WERI-Rb-1 (cell line): ENCODE measurements around the gene NRGN.

Experiments used
- DNase-seq: peaks from one replicate; pipeline ENCODE4 v3.0.0-alpha.2; 2020
- H3K27ac ChIP-seq: fragments of 250-450 bp; sonication (Bioruptor Pico); 2 replicates; pipeline ENCODE4 v1.5.1; 2020; ENCODE audit warnings: mild to moderate bottlenecking, moderate library complexity
- H3K27me3 ChIP-seq: fragments of 250-450 bp; sonication (Bioruptor Pico); 2 replicates; pipeline ENCODE4 v1.5.1; 2021; ENCODE audit warnings: mild to moderate bottlenecking, low read depth, moderate library complexity; ENCODE audit not compliant: insufficient read depth, severe bottlenecking
- H3K36me3 ChIP-seq: fragments of 250-450 bp; sonication (Bioruptor Pico); 2 replicates; pipeline ENCODE4 v1.5.1; 2020; ENCODE audit warnings: mild to moderate bottlenecking, moderate library complexity
- H3K4me3 ChIP-seq: 2 replicates; pipeline ENCODE4 v1.5.1; 2011; ENCODE audit warnings: low read depth, mild to moderate bottlenecking, control low read depth, low read length
- H3K9me3 ChIP-seq: fragments of 250-450 bp; sonication (Bioruptor Pico); 2 replicates; pipeline ENCODE4 v1.5.1; 2021; ENCODE audit warnings: mild to moderate bottlenecking, moderate library complexity; ENCODE audit not compliant: severe bottlenecking
- CTCF ChIP-seq: IDR thresholded peaks from 2 replicates; pipeline ENCODE4 v1.5.1; 2011; ENCODE audit warnings: low read depth, mild to moderate bottlenecking, control low read depth, inconsistent platforms, low read length

The NRGN gene

DNA sequence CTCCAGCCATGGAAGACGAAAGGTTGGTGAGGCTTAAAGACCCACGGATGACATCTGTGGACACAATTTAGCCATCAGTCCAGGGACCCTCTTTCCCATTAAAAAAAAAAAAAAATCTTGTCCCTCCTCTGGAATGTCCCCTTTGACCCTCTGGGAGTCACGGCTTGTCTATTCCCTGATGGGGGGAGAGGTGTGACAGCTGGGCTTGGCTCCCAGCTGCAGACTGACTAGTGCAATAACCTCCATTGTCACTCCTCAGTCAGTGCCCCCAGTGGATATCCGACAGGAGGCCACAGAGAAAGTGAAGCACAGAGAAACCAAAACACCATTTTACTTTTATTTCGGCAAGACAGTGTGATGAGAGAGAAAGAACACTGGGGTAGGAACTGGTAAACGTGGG, 15.0 kb downstream of the NRGN start:
- Histone ChIP-seq H3K27me3 (no peaks in the 10 kb centered on the region), H3K36me3 (no peaks in the 10 kb centered on the region), H3K27ac (no peak overlapping the region), H3K4me3 (no peak overlapping the region), H3K9me3 (no peaks in the 10 kb centered on the region)
- no peak for TF ChIP-seq CTCF
- no peak for DNase-seq

DNA sequence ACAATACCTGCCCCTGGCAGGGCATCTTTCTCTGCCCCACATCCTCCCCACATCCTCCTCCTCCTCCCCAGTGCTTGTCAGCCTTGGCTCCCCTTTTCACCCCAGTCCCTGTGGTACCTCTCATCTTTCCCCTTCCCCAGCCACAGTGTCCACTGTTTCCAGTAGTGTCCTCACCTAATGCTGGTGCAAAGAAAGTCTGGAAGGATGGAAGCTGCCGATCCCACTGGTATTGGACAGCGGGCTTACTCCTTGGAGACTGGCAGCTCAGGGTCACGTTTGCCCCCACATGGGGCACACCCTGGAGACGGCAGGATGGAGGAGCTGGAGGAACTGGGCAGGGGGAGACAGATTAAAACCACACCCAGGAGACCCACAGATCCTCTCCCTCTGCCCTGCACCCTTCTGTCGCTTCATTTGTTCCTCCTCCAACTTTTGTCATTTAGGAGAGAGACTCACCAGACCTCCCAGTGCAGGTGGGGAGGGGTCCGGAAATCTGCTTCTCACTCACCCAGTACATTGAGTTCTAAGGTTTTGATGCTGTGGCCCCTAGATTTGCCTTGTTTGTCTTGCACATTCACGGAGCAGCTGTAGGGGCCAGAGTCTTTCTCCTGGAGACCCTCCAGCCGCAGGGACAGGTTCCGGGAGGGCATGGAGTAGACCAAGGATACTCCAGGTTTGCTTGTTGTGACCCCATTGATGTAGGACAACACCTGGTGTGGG, 16.5 kb downstream of the NRGN start:
- no peaks in the 10 kb centered on the region for H3K36me3 ChIP-seq
- H3K4me3 ChIP-seq = no peak overlapping the region
- no peak for DNase-seq
- H3K27ac ChIP-seq = no peak overlapping the region
- H3K9me3 ChIP-seq = no peaks in the 10 kb centered on the region
- no peak for TF ChIP-seq CTCF
- no peaks in the 10 kb centered on the region for H3K27me3 ChIP-seq

GRCh38 chr11:124756753-124757227, 17.0 kb downstream of the NRGN start:
- TF ChIP-seq CTCF = no peak

DNA sequence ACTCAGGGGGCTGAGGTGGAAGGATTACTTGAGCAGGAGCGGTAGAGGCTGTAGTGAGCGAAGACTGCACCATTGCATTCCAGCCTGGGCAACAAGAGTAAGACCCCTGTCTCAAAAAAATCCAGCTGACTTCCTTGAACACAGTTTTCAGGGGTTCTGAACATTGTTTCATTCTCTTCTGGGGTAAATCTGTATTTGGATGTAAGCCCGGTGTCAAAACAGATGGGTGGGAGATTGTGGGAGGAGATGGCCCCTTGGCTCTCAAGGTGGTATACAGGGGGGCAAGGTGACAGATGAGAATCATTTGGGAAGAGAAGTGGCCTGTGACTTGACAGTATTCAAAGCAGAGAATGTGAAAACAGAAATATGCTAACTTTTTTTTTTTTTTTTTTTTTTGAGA, 17.6 kb downstream of the NRGN start:
- Histone ChIP-seq H3K36me3 (no peaks in the 10 kb centered on the region), H3K9me3 (no peaks in the 10 kb centered on the region), H3K4me3 (no peak overlapping the region), H3K27me3 (no peaks in the 10 kb centered on the region), H3K27ac (no peak overlapping the region)
- no peak for DNase-seq
- TF ChIP-seq CTCF = no peak

More at GRCh38 chr11:124756753-124757227, 17.0 kb downstream of the NRGN start:
- Histone ChIP-seq H3K36me3 (no peaks in the 10 kb centered on the region), H3K27ac (no peak overlapping the region), H3K27me3 (no peaks in the 10 kb centered on the region), H3K9me3 (no peaks in the 10 kb centered on the region), H3K4me3 (no peak overlapping the region)
- DNase-seq = no peak

- H3K27me3 ChIP-seq = no peaks in the 10 kb centered on the region
- no peak overlapping the region for H3K4me3 ChIP-seq
- no peaks in the 10 kb centered on the region for H3K36me3 ChIP-seq
- no peaks in the 10 kb centered on the region for H3K9me3 ChIP-seq
- no peak overlapping the region for H3K27ac ChIP-seq
- TF ChIP-seq CTCF = 0 out of 2 replicates have a peak, but pooled peaks have one; percentile 16
- DNase-seq = no peak
Measured at GRCh38 chr11:124758355-124759265, 18.9 kb downstream of the NRGN start.
